Lung (tissue), 12 donors: ENCODE measurements around the gene EPHB1. TPM values are rescaled to one million over a fixed set of nuclear protein-coding genes. Genes with fewer than 3 reads are reported as not detected.

Experiments
- ATAC-seq: fragments of 200-7000 bp; cut with Tn5 transposase; one replicate; pipeline ENCODE4 v1.9.1; 2020; ENCODE audit warnings: moderate number of reproducible peaks; ENCODE audit not compliant: insufficient read depth, low FRiP score
- DNase-seq, 3 donors: peaks; one replicate each; pipeline ENCODE4 v3.0.0-alpha.2; 2013 to 2017
- H3K27ac ChIP-seq, 2 donors: one replicate each; pipeline ENCODE4 v1.5.1; 2013; ENCODE audit warnings: mild to moderate bottlenecking in 2 of 2, moderate library complexity in 2 of 2, control low read depth in 1 of 2, inconsistent platforms in 1 of 2, low read depth in 1 of 2, low read length in 1 of 2
- H3K27me3 ChIP-seq, 3 donors: one replicate each; pipeline ENCODE4 v1.5.1; 2013; ENCODE audit warnings: low read length in 2 of 3; ENCODE audit not compliant: control insufficient read depth in 3 of 3, insufficient read depth in 3 of 3
- H3K36me3 ChIP-seq, 4 donors: one replicate each; pipeline ENCODE4 v1.5.1; 2013; ENCODE audit warnings: low read length in 4 of 4, mild to moderate bottlenecking in 1 of 4, moderate library complexity in 1 of 4; ENCODE audit not compliant: control insufficient read depth in 4 of 4, insufficient read depth in 4 of 4
- H3K4me1 ChIP-seq, 5 donors: one replicate each; pipeline ENCODE4 v1.5.1; 2013; ENCODE audit warnings: low read length in 5 of 5, mild to moderate bottlenecking in 2 of 5, moderate library complexity in 1 of 5; ENCODE audit not compliant: control insufficient read depth in 5 of 5, insufficient read depth in 5 of 5
- H3K4me3 ChIP-seq: one replicate; pipeline ENCODE4 v1.5.1; 2013; ENCODE audit warnings: mild to moderate bottlenecking, control low read depth, moderate library complexity
- H3K9ac ChIP-seq, 2 donors: one replicate each; pipeline ENCODE4 v1.5.1; 2013; ENCODE audit warnings: low read length in 2 of 2, control low read depth in 1 of 2; ENCODE audit not compliant: insufficient read depth in 1 of 2
- H3K9me3 ChIP-seq, 4 donors: one replicate each; pipeline ENCODE4 v1.5.1; 2013; ENCODE audit warnings: low read length in 3 of 4, mild to moderate bottlenecking in 1 of 4, moderate library complexity in 1 of 4; ENCODE audit not compliant: control insufficient read depth in 4 of 4, insufficient read depth in 3 of 4
- WGBS, 2 donors: extraction: QIAGEN DNeasy Blood & Tissue Kit; methylation state at CpG; one replicate each; pipeline ENCODE4 v1.1.7; 2013; 5-methylcytosine and 5-hydroxymethylcytosine counted together
- polyA plus RNA-seq, 2 donors: library from polyadenylated mRNA; stranded (reverse); fragments of 200-250 nt; gene quantifications; one replicate each; pipeline ENCODE4 v1.2.1, GENCODE V29; 2013
- total RNA-seq, 2 donors: library from RNA; depleted of rRNA in 1 of 2; stranded (reverse); fragments of >200 nt in 1 of 2; gene quantifications; one replicate each; pipeline ENCODE4 v1.2.1, GENCODE V29; 2014 to 2021
- TF ChIP-seq, protein P1 (sequence below): IDR thresholded peaks from 2 replicates; pipeline ENCODE4 v1.5.1; 2012; ENCODE audit warnings: mild to moderate bottlenecking; ENCODE audit errors: control extremely low read depth, extremely low read depth
- donor health status: control.
- donor health status: control.
- donor health status: Bipolar disorder and iron deficiency.
- donor health status: healthy.
- donor health status: DM: yes; HTN: yes; CAD: no.

Gene EPHB1
- total and polyA plus RNA-seq, 4 donors = 0.30 to 6.3 (median 2.1) TPM

DNA sequence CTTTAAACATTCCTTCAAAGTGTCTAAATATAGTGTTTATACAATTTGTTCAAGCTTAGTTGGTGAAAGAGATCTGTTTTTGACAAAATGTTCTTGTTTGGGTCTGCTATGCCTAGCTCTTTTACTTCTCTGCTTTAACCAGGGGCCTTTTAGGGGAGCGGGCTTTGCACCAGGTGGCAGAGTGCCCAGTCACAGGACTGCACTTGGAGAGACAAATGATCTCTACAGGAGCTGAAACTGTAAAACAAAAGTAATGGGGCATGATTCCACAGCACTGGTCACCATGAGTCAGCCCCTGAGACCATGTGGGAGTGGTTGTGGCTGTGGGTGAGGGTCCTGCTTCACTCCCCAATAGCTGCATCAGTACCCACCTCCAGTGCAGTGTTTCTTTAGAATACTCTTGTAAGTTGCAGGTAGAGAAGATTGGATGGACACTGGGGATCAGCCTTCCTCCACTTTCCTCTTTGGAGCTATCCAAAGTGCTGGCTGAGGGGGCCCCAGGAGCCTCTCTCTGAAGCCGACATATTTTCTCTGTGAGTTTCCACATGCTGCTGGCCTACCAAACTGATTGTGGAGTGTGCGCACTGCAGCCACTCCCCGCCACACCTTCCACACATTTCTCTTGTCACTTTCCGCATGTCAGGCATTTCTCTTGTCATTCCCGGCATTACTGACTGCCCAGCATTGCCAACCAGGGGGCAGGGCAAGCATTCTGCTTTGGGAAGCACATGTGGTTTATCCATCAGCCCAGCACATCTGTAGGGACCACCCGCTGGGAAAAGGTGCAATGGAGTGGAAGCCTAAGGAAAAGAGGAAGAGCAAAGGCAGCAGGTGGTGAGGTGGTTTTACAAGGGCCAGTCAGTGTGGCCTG, 110.0 kb downstream of the EPHB1 start:
- 84 to 89% methylated on average over 7 of the region's 7 CpGs for WGBS, 2 donors
- H3K27ac ChIP-seq = no peak overlapping the region
- no peak overlapping the region for H3K9ac ChIP-seq
- H3K27me3 ChIP-seq = no peaks in the 10 kb centered on the region
- DNase-seq (peak in 2 of 3 donors; percentile 13 to 36), ATAC-seq (no peak)
- peaks cover 0 to 10% (median 0%) of the 10 kb centered on the region in 5 donors for H3K4me1 ChIP-seq
- no peak overlapping the region for H3K4me3 ChIP-seq
- H3K36me3 ChIP-seq = no peaks in the 10 kb centered on the region
- peaks cover 0 to under 1% (median 0%) of the 10 kb centered on the region in 4 donors for H3K9me3 ChIP-seq
- TF ChIP-seq, protein P1, sequence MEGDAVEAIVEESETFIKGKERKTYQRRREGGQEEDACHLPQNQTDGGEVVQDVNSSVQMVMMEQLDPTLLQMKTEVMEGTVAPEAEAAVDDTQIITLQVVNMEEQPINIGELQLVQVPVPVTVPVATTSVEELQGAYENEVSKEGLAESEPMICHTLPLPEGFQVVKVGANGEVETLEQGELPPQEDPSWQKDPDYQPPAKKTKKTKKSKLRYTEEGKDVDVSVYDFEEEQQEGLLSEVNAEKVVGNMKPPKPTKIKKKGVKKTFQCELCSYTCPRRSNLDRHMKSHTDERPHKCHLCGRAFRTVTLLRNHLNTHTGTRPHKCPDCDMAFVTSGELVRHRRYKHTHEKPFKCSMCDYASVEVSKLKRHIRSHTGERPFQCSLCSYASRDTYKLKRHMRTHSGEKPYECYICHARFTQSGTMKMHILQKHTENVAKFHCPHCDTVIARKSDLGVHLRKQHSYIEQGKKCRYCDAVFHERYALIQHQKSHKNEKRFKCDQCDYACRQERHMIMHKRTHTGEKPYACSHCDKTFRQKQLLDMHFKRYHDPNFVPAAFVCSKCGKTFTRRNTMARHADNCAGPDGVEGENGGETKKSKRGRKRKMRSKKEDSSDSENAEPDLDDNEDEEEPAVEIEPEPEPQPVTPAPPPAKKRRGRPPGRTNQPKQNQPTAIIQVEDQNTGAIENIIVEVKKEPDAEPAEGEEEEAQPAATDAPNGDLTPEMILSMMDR = no peak

DNA sequence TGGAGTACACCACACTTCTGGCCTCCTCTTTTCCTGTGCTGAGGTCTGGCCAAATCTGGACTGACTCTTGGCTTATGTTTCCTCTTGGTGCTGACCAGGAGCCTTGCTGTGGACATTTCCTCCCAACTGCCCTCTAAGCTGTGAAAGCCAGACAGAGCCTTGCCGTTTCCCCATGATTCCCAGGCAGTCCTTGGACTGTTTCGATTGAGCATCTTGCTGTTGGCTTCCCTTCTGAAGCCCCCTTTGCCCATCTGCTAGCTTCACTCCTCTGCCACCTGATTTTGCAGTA, 110.5 kb downstream of the EPHB1 start:
- H3K9ac ChIP-seq = no peak overlapping the region
- TF ChIP-seq, protein P1 = no peak
- H3K9me3 ChIP-seq = no peaks in the 10 kb centered on the region
- H3K4me1 ChIP-seq = peaks cover 0 to 10% (median 0%) of the 10 kb centered on the region in 5 donors
- H3K4me3 ChIP-seq = no peak overlapping the region
- 93 to 100% methylated on average over 2 of the region's 2 CpGs for WGBS, 2 donors
- H3K27ac ChIP-seq = no peak overlapping the region
- no peaks in the 10 kb centered on the region for H3K36me3 ChIP-seq
- no peak for DNase-seq
- no peak for ATAC-seq
- no peaks in the 10 kb centered on the region for H3K27me3 ChIP-seq

DNA sequence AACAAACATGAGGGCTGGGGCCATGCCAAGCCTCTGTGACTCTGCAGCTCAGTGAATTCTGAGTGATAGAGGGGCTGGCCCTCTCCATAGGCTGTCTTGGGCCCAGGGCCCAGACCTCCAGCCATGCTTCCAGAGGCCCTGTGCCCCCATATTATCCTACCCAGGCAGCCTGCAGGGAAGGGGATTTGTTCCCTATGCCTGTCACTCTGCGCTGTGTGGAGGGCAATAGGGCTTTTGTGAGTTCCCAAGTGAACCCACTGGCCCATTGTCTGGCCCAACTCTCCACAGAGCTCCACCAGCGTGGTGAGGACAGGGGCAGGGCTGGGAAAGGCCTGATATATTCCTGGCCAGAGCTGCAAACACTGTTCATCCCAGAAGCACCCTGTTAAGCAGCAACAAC, 113.2 kb downstream of the EPHB1 start:
- DNase-seq (peak; percentile 26 to 38 (median 28)), ATAC-seq (no peak)
- Histone ChIP-seq H3K4me3 (no peak overlapping the region), H3K27me3 (no peaks in the 10 kb centered on the region), H3K9ac (no peak overlapping the region), H3K36me3 (no peaks in the 10 kb centered on the region), H3K9me3 (no peaks in the 10 kb centered on the region), H3K4me1 (peaks cover 0 to 10% (median 0%) of the 10 kb centered on the region in 5 donors), H3K27ac (no peak overlapping the region)
- 64 to 69% methylated on average over 2 of the region's 2 CpGs for WGBS, 2 donors
- TF ChIP-seq, protein P1 = no peak
